ENCODE results near the gene SLC22A7. TPM values are rescaled to one million over a fixed set of nuclear protein-coding genes. Genes with fewer than 3 reads are reported as not detected.
A peak's percentile ranks its signal among the peaks of the same experiment; 100 is the strongest.

SLC22A7 gene
- total and polyA plus RNA-seq, 9 donors, result 0.36 TPM; not detected in 8

- H3K9me3 ChIP-seq, result no peaks in the 10 kb centered on the region
- H3K27me3 ChIP-seq, result no peaks in the 10 kb centered on the region
- no peak overlapping the region for H3K4me3 ChIP-seq
- intact Hi-C loops (cut with DNase I), result no loop called here
- TF ChIP-seq EP300 (IDR thresholded peaks at IDR 0.05) (no peak), CTCF (IDR thresholded peaks at IDR 0.05) (no peak), POLR2A (IDR thresholded peaks at IDR 0.05) (no peak)
- peaks cover 4% of the 10 kb centered on the region for H3K4me1 ChIP-seq (ENCODE audit: insufficient read depth)
- no peak for DNase-seq
- H3K27ac ChIP-seq, result no peak overlapping the region
- WGBS, 3 donors, result 73 to 78% (median 74%) methylated on average over 4 to 5 of the region's 5 CpGs
- H3K36me3 ChIP-seq, result no peaks in the 10 kb centered on the region
Observed at GRCh38 chr6:43307451-43308100, 9.5 kb downstream of the SLC22A7 start.

DNA sequence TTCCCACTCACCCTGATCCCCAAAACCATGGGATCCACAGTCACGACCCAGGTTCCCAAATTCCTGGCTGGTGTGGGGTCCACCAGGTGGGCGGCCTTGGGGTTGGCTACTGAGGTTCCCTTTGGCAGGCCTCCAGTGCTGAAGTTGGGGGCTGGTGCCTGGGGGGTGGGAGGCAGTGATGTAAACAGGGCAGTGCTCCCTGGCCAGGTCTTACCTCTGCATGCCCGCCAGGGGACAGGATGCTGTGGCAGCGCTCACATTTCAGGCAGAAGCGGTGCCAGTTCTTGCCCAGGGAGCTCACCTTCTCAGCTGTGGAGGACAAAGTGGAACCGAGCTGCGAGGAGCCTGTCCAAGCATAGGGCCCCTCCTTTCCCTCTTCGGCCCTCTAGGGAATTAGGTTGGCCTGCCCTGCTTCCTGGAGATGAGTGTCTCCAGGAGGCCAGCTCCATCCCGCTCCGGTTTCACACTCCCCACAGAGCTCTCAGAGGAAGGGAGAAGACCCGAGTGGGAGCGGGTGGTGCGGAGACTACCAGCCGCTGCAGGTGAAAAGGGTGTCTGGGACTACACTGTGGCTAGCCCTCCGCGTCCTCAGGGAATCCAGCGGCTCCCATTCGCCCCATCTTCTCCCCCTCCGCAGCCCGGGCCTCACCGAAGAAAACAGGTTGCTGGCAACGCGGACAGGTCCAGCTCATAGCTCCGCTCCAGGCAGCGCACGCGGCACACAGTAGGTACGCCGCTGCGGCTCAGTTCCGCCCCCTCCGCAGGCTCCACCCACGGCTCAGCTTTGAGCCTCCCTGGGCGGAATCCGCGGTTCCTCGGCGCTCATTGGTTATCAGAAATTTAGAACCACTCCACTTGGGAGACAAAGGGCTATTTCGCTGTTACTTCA is 10.3 kb downstream of the SLC22A7 start, which contains the start of gene CRIP3:
TSS of gene CRIP3 (minus strand) at position 726 of the 889 bp plus-strand sequence. CDS start at position 692, 34 bp downstream.
- H3K27ac ChIP-seq, result no peak within 1 kb of the TSS
- peak; percentile 20 to 50 (median 36) for DNase-seq
- peaks cover 4% of the 10 kb centered on the region for H3K4me1 ChIP-seq (ENCODE audit: insufficient read depth)
- intact Hi-C loops (cut with DNase I), result no loop called here
- no peaks in the 10 kb centered on the region for H3K27me3 ChIP-seq
- TF ChIP-seq CTCF (IDR thresholded peaks at IDR 0.05) (no peak), POLR2A (IDR thresholded peaks at IDR 0.05) (no peak), EP300 (IDR thresholded peaks at IDR 0.05) (no peak)
- no peaks in the 10 kb centered on the region for H3K9me3 ChIP-seq
- 7 to 9% (median 8%) methylated on average over 36 to 39 of the region's 39 CpGs for WGBS, 3 donors
- H3K36me3 ChIP-seq, result no peaks in the 10 kb centered on the region
- peak within 1 kb of the TSS; percentile 17 for H3K4me3 ChIP-seq

DNA sequence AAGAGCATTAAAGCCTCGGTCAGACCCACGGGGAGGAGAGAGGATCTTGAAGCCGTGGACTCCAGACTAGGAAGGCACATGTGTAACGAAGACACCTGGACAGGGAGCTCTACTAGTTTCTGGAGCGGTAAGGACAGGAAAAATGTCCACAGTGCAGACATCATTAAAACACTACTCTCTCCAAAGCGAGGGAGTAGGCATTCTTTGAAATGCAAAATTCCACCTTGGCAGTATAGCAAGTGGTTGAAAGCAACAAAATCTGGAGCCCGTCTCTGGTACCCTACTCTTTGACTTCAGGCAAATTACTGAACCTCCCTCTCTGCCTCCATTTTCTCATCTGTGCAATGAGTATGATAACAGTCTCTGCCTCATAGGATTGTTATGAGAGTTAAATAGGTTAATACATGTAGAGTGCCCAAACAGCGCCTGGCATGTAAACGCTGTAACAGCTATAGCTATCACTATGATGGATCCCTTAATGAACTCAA is 11.0 kb downstream of the SLC22A7 start:
- no peaks in the 10 kb centered on the region for H3K9me3 ChIP-seq

More for the DNA sequence above, 11.0 kb downstream of the SLC22A7 start:
- Histone ChIP-seq H3K4me1 (ENCODE audit: insufficient read depth) (peaks cover 4% of the 10 kb centered on the region), H3K4me3 (no peak overlapping the region), H3K36me3 (no peaks in the 10 kb centered on the region), H3K27ac (no peak overlapping the region), H3K27me3 (no peaks in the 10 kb centered on the region)
- intact Hi-C loops (cut with DNase I), result no loop called here
- DNase-seq, result no peak
- WGBS, 3 donors, result 26 to 30% (median 27%) methylated on average over 9 of the region's 9 CpGs
- no peak for TF ChIP-seq POLR2A (IDR thresholded peaks at IDR 0.05)
- no peak for TF ChIP-seq EP300 (IDR thresholded peaks at IDR 0.05)
- TF ChIP-seq CTCF (IDR thresholded peaks at IDR 0.05), result no peak
